ENCODE measurements around the gene ITGA3.

GRCh38 chr17:50096758-50097157, 40.8 kb downstream of the ITGA3 start:
- no peak for TF ChIP-seq POLR2AphosphoS5 (IDR thresholded peaks at IDR 0.05)
- no peak for TF ChIP-seq EP300 (IDR thresholded peaks at IDR 0.05)
- no peak for TF ChIP-seq CTCF (IDR thresholded peaks at IDR 0.05)

Measured in esophagus muscularis mucosa (tissue), 4 donors.